Measurements from ENCODE around the gene PARVB. TPM values are rescaled to one million over a fixed set of nuclear protein-coding genes. Genes with fewer than 3 reads are reported as not detected.
A peak's percentile ranks its signal among the peaks of the same experiment; 100 is the strongest.

PARVB gene
- total and polyA plus RNA-seq, 2 donors (not counting 3 experiments of a cell fraction or from before 2014, with no cell fraction given): 155 to 162 TPM

- Histone ChIP-seq H3K36me3 (ENCODE audit: control insufficient read depth in 2 of 2, extremely low read depth in 1 of 2, insufficient read depth in 2 of 2, low read length in 2 of 2) (no peaks in the 10 kb centered on the region), H3K27me3 (ENCODE audit: control insufficient read depth in 2 of 2, insufficient read depth in 2 of 2, low read length in 2 of 2) (no peaks in the 10 kb centered on the region), H3K27ac (ENCODE audit: insufficient read depth, low read depth, low read length) (no peak overlapping the region), H3K4me1 (ENCODE audit: control insufficient read depth, extremely low read depth, insufficient read depth, low read length) (peaks cover 31% of the 10 kb centered on the region), H2AFZ (ENCODE audit: low read depth, low read length) (no peak overlapping the region), H3K79me2 (ENCODE audit: control insufficient read depth, insufficient read depth, low read length) (peaks cover 28% of the 10 kb centered on the region), H3K9ac (replicated peaks; ENCODE audit: extremely low read depth, insufficient read depth, low read length) (no peak overlapping the region), H3K9me3 (replicated peaks; ENCODE audit: control insufficient read depth, insufficient read depth, low read length) (no peaks in the 10 kb centered on the region), H3K4me2 (ENCODE audit: insufficient read depth, low read length) (no peak overlapping the region), H4K20me1 (replicated peaks; ENCODE audit: control insufficient read depth, extremely low read depth, insufficient read depth, low read length) (no peaks in the 10 kb centered on the region), H3K9me1 (replicated peaks; ENCODE audit: control insufficient read depth, extremely low read depth, insufficient read depth, low read length) (no peaks in the 10 kb centered on the region), H3K4me3 (replicated peaks in 1 of 3; ENCODE audit: insufficient read depth in 1 of 3, low read depth in 1 of 3, low read length in 3 of 3) (no peak overlapping the region)
- ChIA-PET POLR2A (no interaction called here), CTCF (interaction anchor here (1.7 to 2.6 kb wide), 3 partner anchors 17 to 66 kb away, joined by 7 to 11 read pairs (median 10); no protein-coding TSS in a partner anchor)
- intact Hi-C loops (cut with micrococcal nuclease): loop anchor here (2.0 to 10.0 kb wide), 2 partner anchors 17 to 1295 kb away; no protein-coding TSS in a partner anchor
- FAIRE-seq: peak; percentile 48
- no TSS peak for BruUV-seq (replicated peaks)
- TF ChIP-seq EZH2 (IDR thresholded peaks at IDR 0.05; ENCODE audit: borderline replicate concordance, low read depth, low read length, severe bottlenecking) (no peak), POLR2A (IDR thresholded peaks at IDR 0.05; ENCODE audit: low read depth, low read length) (no peak), MYC (IDR thresholded peaks at IDR 0.05; ENCODE audit: low read depth, low read length) (no peak), JUN (IDR thresholded peaks at IDR 0.05; ENCODE audit: borderline replicate concordance, insufficient read depth, insufficient read length, low read depth) (no peak), POLR2AphosphoS5 (IDR thresholded peaks at IDR 0.05; ENCODE audit: insufficient read depth, low read depth, low read length) (no peak), FOS (IDR thresholded peaks at IDR 0.05; ENCODE audit: borderline replicate concordance, insufficient read depth, low read length) (no peak), GATA2 (IDR thresholded peaks at IDR 0.05; ENCODE audit: insufficient read depth, insufficient read length, low read depth, low read length) (no peak), MAX (IDR thresholded peaks at IDR 0.05; ENCODE audit: insufficient read depth, insufficient read length) (no peak)
- TF ChIP-seq, protein P1, sequence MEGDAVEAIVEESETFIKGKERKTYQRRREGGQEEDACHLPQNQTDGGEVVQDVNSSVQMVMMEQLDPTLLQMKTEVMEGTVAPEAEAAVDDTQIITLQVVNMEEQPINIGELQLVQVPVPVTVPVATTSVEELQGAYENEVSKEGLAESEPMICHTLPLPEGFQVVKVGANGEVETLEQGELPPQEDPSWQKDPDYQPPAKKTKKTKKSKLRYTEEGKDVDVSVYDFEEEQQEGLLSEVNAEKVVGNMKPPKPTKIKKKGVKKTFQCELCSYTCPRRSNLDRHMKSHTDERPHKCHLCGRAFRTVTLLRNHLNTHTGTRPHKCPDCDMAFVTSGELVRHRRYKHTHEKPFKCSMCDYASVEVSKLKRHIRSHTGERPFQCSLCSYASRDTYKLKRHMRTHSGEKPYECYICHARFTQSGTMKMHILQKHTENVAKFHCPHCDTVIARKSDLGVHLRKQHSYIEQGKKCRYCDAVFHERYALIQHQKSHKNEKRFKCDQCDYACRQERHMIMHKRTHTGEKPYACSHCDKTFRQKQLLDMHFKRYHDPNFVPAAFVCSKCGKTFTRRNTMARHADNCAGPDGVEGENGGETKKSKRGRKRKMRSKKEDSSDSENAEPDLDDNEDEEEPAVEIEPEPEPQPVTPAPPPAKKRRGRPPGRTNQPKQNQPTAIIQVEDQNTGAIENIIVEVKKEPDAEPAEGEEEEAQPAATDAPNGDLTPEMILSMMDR (IDR thresholded peaks at IDR 0.05; ENCODE audit: extremely low read depth in 1 of 2, insufficient read depth in 1 of 2, low read depth in 1 of 2, low read length in 2 of 2): no peak
- DNase-seq (ENCODE audit: low read depth, low spot score): no peak
- dilution Hi-C loops (cut with MboI; ENCODE audit: extremely low pct_ligation_motif_present, low sequenced_read_pairs): no loop called here
Measured at GRCh38 chr22:44019846-44020245, 4.3 kb upstream of the PARVB start.

Data from endothelial cell of umbilical vein (primary cell).